Lung (tissue), 12 donors: Measurements from ENCODE around the gene CALCB. TPM values are rescaled to one million over a fixed set of nuclear protein-coding genes. Genes with fewer than 3 reads are reported as not detected.
"Not testable (repeated sequence)": the region's sequence is repeated elsewhere in the genome, so short reads cannot be mapped to it uniquely, and the experiment has no call there.

Experiments used
- ATAC-seq: fragments of 200-7000 bp; cut with Tn5 transposase; one replicate; pipeline ENCODE4 v1.9.1; 2020; ENCODE audit warnings: moderate number of reproducible peaks; ENCODE audit not compliant: insufficient read depth, low FRiP score
- DNase-seq, 3 donors: peaks; one replicate each; pipeline ENCODE4 v3.0.0-alpha.2; 2013 to 2017
- H3K27ac ChIP-seq, 2 donors: one replicate each; pipeline ENCODE4 v1.5.1; 2013; ENCODE audit warnings: mild to moderate bottlenecking in 2 of 2, moderate library complexity in 2 of 2, control low read depth in 1 of 2, inconsistent platforms in 1 of 2, low read depth in 1 of 2, low read length in 1 of 2
- H3K27me3 ChIP-seq, 3 donors: one replicate each; pipeline ENCODE4 v1.5.1; 2013; ENCODE audit warnings: low read length in 2 of 3; ENCODE audit not compliant: control insufficient read depth in 3 of 3, insufficient read depth in 3 of 3
- H3K36me3 ChIP-seq, 4 donors: one replicate each; pipeline ENCODE4 v1.5.1; 2013; ENCODE audit warnings: low read length in 4 of 4, mild to moderate bottlenecking in 1 of 4, moderate library complexity in 1 of 4; ENCODE audit not compliant: control insufficient read depth in 4 of 4, insufficient read depth in 4 of 4
- H3K4me1 ChIP-seq, 5 donors: one replicate each; pipeline ENCODE4 v1.5.1; 2013; ENCODE audit warnings: low read length in 5 of 5, mild to moderate bottlenecking in 2 of 5, moderate library complexity in 1 of 5; ENCODE audit not compliant: control insufficient read depth in 5 of 5, insufficient read depth in 5 of 5
- H3K4me3 ChIP-seq: one replicate; pipeline ENCODE4 v1.5.1; 2013; ENCODE audit warnings: mild to moderate bottlenecking, control low read depth, moderate library complexity
- H3K9ac ChIP-seq, 2 donors: one replicate each; pipeline ENCODE4 v1.5.1; 2013; ENCODE audit warnings: low read length in 2 of 2, control low read depth in 1 of 2; ENCODE audit not compliant: insufficient read depth in 1 of 2
- H3K9me3 ChIP-seq, 4 donors: one replicate each; pipeline ENCODE4 v1.5.1; 2013; ENCODE audit warnings: low read length in 3 of 4, mild to moderate bottlenecking in 1 of 4, moderate library complexity in 1 of 4; ENCODE audit not compliant: control insufficient read depth in 4 of 4, insufficient read depth in 3 of 4
- CTCF ChIP-seq: IDR thresholded peaks from 2 replicates; pipeline ENCODE4 v1.5.1; 2012; ENCODE audit warnings: mild to moderate bottlenecking; ENCODE audit errors: control extremely low read depth, extremely low read depth
- WGBS, 2 donors: extraction: QIAGEN DNeasy Blood & Tissue Kit; methylation state at CpG; one replicate each; pipeline ENCODE4 v1.1.7; 2013; 5-methylcytosine and 5-hydroxymethylcytosine counted together
- polyA plus RNA-seq, 2 donors: library from polyadenylated mRNA; stranded (reverse); fragments of 200-250 nt; gene quantifications; one replicate each; pipeline ENCODE4 v1.2.1, GENCODE V29; 2013
- total RNA-seq, 2 donors: library from RNA; depleted of rRNA in 1 of 2; stranded (reverse); fragments of >200 nt in 1 of 2; gene quantifications; one replicate each; pipeline ENCODE4 v1.2.1, GENCODE V29; 2014 to 2021
- donor health status: control.
- donor health status: control.
- donor health status: Bipolar disorder and iron deficiency.
- donor health status: healthy.
- donor health status: DM: yes; HTN: yes; CAD: no.

CALCB gene
- total and polyA plus RNA-seq, 4 donors: 0.09 to 0.25 (median 0.11) TPM; not detected in 1

- ATAC-seq (no peak), DNase-seq (peak in 1 of 3 donors; percentile 1)
- no peaks in the 10 kb centered on the region for H3K4me1 ChIP-seq
- no peak overlapping the region for H3K4me3 ChIP-seq
- H3K9ac ChIP-seq: no peak overlapping the region
- no peak overlapping the region for H3K27ac ChIP-seq
- TF ChIP-seq CTCF: no peak
- no peaks in the 10 kb centered on the region for H3K36me3 ChIP-seq
- 83 to 99% methylated on average over 2 of the region's 2 CpGs for WGBS, 2 donors
- no peaks in the 10 kb centered on the region for H3K9me3 ChIP-seq
- no peaks in the 10 kb centered on the region for H3K27me3 ChIP-seq
These were observed 34.4 kb upstream of the CALCB start for GRCh38 chr11:15038963-15039362.

GRCh38 chr11:15045209-15045608 is 28.2 kb upstream of the CALCB start:
- H3K9me3 ChIP-seq: no peaks in the 10 kb centered on the region
- H3K9ac ChIP-seq: no peak overlapping the region
- TF ChIP-seq CTCF: no peak
- no peak overlapping the region for H3K4me3 ChIP-seq
- no peaks in the 10 kb centered on the region for H3K36me3 ChIP-seq
- DNase-seq (no peak), ATAC-seq (no peak)
- no peaks in the 10 kb centered on the region for H3K4me1 ChIP-seq
- H3K27ac ChIP-seq: no peak overlapping the region
- no peaks in the 10 kb centered on the region for H3K27me3 ChIP-seq

GRCh38 chr11:15045891-15046290 is 27.5 kb upstream of the CALCB start:
- no peak overlapping the region for H3K9ac ChIP-seq
- no peak overlapping the region for H3K4me3 ChIP-seq
- ATAC-seq (no peak), DNase-seq (no peak)
- WGBS, 2 donors: 74 to 84% methylated on average over 2 of the region's 2 CpGs
- no peaks in the 10 kb centered on the region for H3K4me1 ChIP-seq
- no peaks in the 10 kb centered on the region for H3K36me3 ChIP-seq
- no peak for TF ChIP-seq CTCF
- no peak overlapping the region for H3K27ac ChIP-seq
- H3K27me3 ChIP-seq: no peaks in the 10 kb centered on the region
- H3K9me3 ChIP-seq: no peaks in the 10 kb centered on the region

- H3K36me3 ChIP-seq, DNase-seq, H3K4me3 ChIP-seq, H3K9me3 ChIP-seq, ATAC-seq, H3K27me3 ChIP-seq, H3K27ac ChIP-seq, H3K4me1 ChIP-seq, H3K9ac ChIP-seq: not testable (repeated sequence)
- 90 to 95% methylated on average over 3 of the region's 3 CpGs for WGBS, 2 donors
These were observed 26.7 kb upstream of the CALCB start for GRCh38 chr11:15046673-15047072.
